Left cardiac atrium (tissue), 4 donors: Measurements from ENCODE around the gene POLR2J. TPM values are rescaled to one million over a fixed set of nuclear protein-coding genes. Genes with fewer than 3 reads are reported as not detected.
"Not testable (repeated sequence)": the region's sequence is repeated elsewhere in the genome, so short reads cannot be mapped to it uniquely, and the experiment has no call there.

Experiments
- ATAC-seq, 2 donors: fragments of 200-7000 bp; cut with Tn5 transposase; one replicate each; pipeline ENCODE4 v1.9.1; 2020; ENCODE audit warnings: mild to moderate bottlenecking in 2 of 2, moderate library complexity in 2 of 2
- DNase-seq: peaks from one replicate; pipeline ENCODE4 v3.0.0-alpha.2; 2020
- intact Hi-C, 2 donors: fragments of 100-400 bp; cut with DNase I; formaldehyde crosslinking; loops; one replicate each; pipeline versions ENCODE4 v1.14.1 to v1.15.1; 2022 to 2023
- total RNA-seq, 2 donors: library from RNA; stranded (reverse); fragmentation: NEBNext Ultra II Directional; extraction: Animal tissue kit (Norgen Biotek cat#: 25700); gene quantifications; one replicate each; pipeline ENCODE4 v1.2.1, GENCODE V29; 2021
- donor health status: DM: no; HTN: yes; CAD: no.
- donor health status: DM: no; HTN: yes; CAD: no; lungs with severe emphysema.
- donor health status: DM: yes; HTN: yes; CAD: no.
- donor health status: Dilated cardiomyopathy.

The POLR2J gene
- total RNA-seq, 2 donors from 2014 or later, result 42.9 to 52.7 TPM

- DNase-seq, intact Hi-C loops, ATAC-seq: not testable (repeated sequence)
Measured at GRCh38 chr7:102498321-102498720, 19.6 kb upstream of the POLR2J start.

- intact Hi-C loops, ATAC-seq, DNase-seq: not testable (repeated sequence)
Measured at GRCh38 chr7:102497308-102497707, 18.6 kb upstream of the POLR2J start.

GRCh38 chr7:102496861-102497260 is 18.1 kb upstream of the POLR2J start:
- intact Hi-C loops, ATAC-seq, DNase-seq: not testable (repeated sequence)

- DNase-seq, intact Hi-C loops: not testable (repeated sequence)
- ATAC-seq, result peak; percentile 57 to 64
Measured at GRCh38 chr7:102494473-102495149, 15.9 kb upstream of the POLR2J start.

GRCh38 chr7:102494026-102494425 is 15.3 kb upstream of the POLR2J start:
- peak in 1 of 2 donors; percentile 0 for ATAC-seq
- peak; percentile 16 for DNase-seq
- intact Hi-C loops, result not testable (repeated sequence)

- ATAC-seq, result peak; percentile 80 to 87
- intact Hi-C loops, DNase-seq: not testable (repeated sequence)
Measured at GRCh38 chr7:102493220-102493935, 14.7 kb upstream of the POLR2J start.

- intact Hi-C loops, result not testable (repeated sequence)
Measured at GRCh38 chr7:102490529-102491075, 11.9 kb upstream of the POLR2J start.

GRCh38 chr7:102484317-102484716 is 5.6 kb upstream of the POLR2J start:
- intact Hi-C loops, DNase-seq: not testable (repeated sequence)
- peak in 1 of 2 donors; percentile 55 for ATAC-seq

More at GRCh38 chr7:102490529-102491075, 11.9 kb upstream of the POLR2J start:
- ATAC-seq (peak; percentile 36 to 59), DNase-seq (peak; percentile 47)

GRCh38 chr7:102481962-102482361 is 3.2 kb upstream of the POLR2J start:
- DNase-seq, ATAC-seq, intact Hi-C loops: not testable (repeated sequence)

- peak; percentile 26 for DNase-seq
- intact Hi-C loops, ATAC-seq: not testable (repeated sequence)
Measured at GRCh38 chr7:102479982-102480637, 1.4 kb upstream of the POLR2J start.

- DNase-seq, intact Hi-C loops: not testable (repeated sequence)
- ATAC-seq, result peak; percentile 2 to 49
Measured at GRCh38 chr7:102479209-102479584, 475 bp upstream of the POLR2J start.

GRCh38 chr7:102474736-102475435 is 3.8 kb downstream of the POLR2J start:
- DNase-seq, ATAC-seq: not testable (repeated sequence)

GRCh38 chr7:102474116-102474515 is 4.6 kb downstream of the POLR2J start:
- DNase-seq, result peak; percentile 10
- intact Hi-C loops, ATAC-seq: not testable (repeated sequence)

More at GRCh38 chr7:102474736-102475435, 3.8 kb downstream of the POLR2J start:
- intact Hi-C loops, result not testable (repeated sequence)

GRCh38 chr7:102473271-102473991 is 5.3 kb downstream of the POLR2J start:
- ATAC-seq (no peak), DNase-seq (peak; percentile 12)
- intact Hi-C loops, result no loop called here

- DNase-seq (peak; percentile 18), ATAC-seq (no peak)
- intact Hi-C loops, result no loop called here
Measured at GRCh38 chr7:102472126-102473041, 6.3 kb downstream of the POLR2J start.

GRCh38 chr7:102471791-102472125 is 7.0 kb downstream of the POLR2J start:
- DNase-seq (peak; percentile 14), ATAC-seq (no peak)
- intact Hi-C loops, result no loop called here
